K562 (cell line): Measurements from ENCODE around the gene TAF1A.

ENCODE experiments used
- GATA2 ChIP-seq: sonication (generic); formaldehyde crosslinking; IDR thresholded peaks from 2 replicates; pipeline ENCODE4 v1.4.0; 2020; ENCODE audit warnings: mild to moderate bottlenecking, missing genetic modification reagents
- SAFB2 ChIP-seq: fragments of 200-400 bp; formaldehyde crosslinking; IDR thresholded peaks from 2 replicates; pipeline ENCODE4 v1.6.1; 2018; ENCODE audit warnings: borderline replicate concordance, low read length, low read depth, moderate library complexity; ENCODE audit not compliant: severe bottlenecking
- SMARCE1 ChIP-seq: fragments of 450-650 bp; IDR thresholded peaks from 2 replicates; pipeline ENCODE4 v1.7.1; 2016; ENCODE audit warnings: mild to moderate bottlenecking
- UBTF ChIP-seq, 2 experiments: IDR thresholded peaks; 2 replicates each; pipeline ENCODE4 v1.6.1; 2012; ENCODE audit warnings: improper control_type of control experiment in 2 of 2, low read depth in 2 of 2, low read length in 2 of 2, borderline replicate concordance in 1 of 2
- VEZF1 ChIP-seq: fragments of 200-800 bp; sonication (Bioruptor generic); IDR thresholded peaks from 2 replicates; pipeline ENCODE4 v1.6.1; 2017; ENCODE audit warnings: missing genetic modification characterization, missing compliant biosample characterization
- XRCC5 ChIP-seq: fragments of 200-400 bp; formaldehyde crosslinking; IDR thresholded peaks from 2 replicates; pipeline ENCODE4 v1.6.1; 2017; ENCODE audit warnings: low read depth, mild to moderate bottlenecking, low read length
- ZNF75A ChIP-seq: fragments of 450-650 bp; formaldehyde crosslinking; IDR thresholded peaks from 2 replicates; pipeline ENCODE4 v1.4.0; 2020; ENCODE audit warnings: mild to moderate bottlenecking
- TF ChIP-seq, protein P1 (sequence below): fragments of 450-650 bp; IDR thresholded peaks from 2 replicates; pipeline ENCODE4 v1.6.1; 2016; ENCODE audit warnings: low read depth, mild to moderate bottlenecking, moderate library complexity
- TF ChIP-seq, protein P2 (sequence below), 3 experiments: IDR thresholded peaks in 2 of 3; conservative IDR thresholded peaks in 1 of 3; 2 replicates each; pipeline ENCODE4 v1.5.1; 2011 to 2012; ENCODE audit warnings: low read length in 3 of 3, mild to moderate bottlenecking in 3 of 3, control low read depth in 2 of 3, improper control_type of control experiment in 1 of 3, inconsistent platforms in 1 of 3, low read depth in 1 of 3, mixed read lengths in 1 of 3, moderate library complexity in 1 of 3; ENCODE audit not compliant: insufficient read depth in 2 of 3

GRCh38 chr1:222617367-222617951 is 27.7 kb upstream of the TAF1A start:
- TF ChIP-seq SAFB2: no peak
- TF ChIP-seq VEZF1 (CRISPR knock-in tag): peak; percentile 94
- no peak for TF ChIP-seq GATA2 (CRISPR knock-in tag)
- no peak for TF ChIP-seq XRCC5
- no peak for TF ChIP-seq ZNF75A
- TF ChIP-seq, protein P1, sequence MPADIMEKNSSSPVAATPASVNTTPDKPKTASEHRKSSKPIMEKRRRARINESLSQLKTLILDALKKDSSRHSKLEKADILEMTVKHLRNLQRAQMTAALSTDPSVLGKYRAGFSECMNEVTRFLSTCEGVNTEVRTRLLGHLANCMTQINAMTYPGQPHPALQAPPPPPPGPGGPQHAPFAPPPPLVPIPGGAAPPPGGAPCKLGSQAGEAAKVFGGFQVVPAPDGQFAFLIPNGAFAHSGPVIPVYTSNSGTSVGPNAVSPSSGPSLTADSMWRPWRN: no peak
- TF ChIP-seq SMARCE1: no peak
- no peak for TF ChIP-seq UBTF (IDR thresholded peaks at IDR 0.05; ENCODE audit: borderline replicate concordance in 1 of 2, low read depth in 2 of 2, low read length in 2 of 2)
- TF ChIP-seq, protein P2, sequence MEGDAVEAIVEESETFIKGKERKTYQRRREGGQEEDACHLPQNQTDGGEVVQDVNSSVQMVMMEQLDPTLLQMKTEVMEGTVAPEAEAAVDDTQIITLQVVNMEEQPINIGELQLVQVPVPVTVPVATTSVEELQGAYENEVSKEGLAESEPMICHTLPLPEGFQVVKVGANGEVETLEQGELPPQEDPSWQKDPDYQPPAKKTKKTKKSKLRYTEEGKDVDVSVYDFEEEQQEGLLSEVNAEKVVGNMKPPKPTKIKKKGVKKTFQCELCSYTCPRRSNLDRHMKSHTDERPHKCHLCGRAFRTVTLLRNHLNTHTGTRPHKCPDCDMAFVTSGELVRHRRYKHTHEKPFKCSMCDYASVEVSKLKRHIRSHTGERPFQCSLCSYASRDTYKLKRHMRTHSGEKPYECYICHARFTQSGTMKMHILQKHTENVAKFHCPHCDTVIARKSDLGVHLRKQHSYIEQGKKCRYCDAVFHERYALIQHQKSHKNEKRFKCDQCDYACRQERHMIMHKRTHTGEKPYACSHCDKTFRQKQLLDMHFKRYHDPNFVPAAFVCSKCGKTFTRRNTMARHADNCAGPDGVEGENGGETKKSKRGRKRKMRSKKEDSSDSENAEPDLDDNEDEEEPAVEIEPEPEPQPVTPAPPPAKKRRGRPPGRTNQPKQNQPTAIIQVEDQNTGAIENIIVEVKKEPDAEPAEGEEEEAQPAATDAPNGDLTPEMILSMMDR (IDR thresholded peaks at IDR 0.05 in 2 of 3, conservative IDR thresholded peaks at IDR 0.05 in 1 of 3; ENCODE audit: insufficient read depth in 2 of 3, low read depth in 1 of 3, low read length in 3 of 3): no peak
